Adipocyte (in vitro differentiated cells): Measurements from ENCODE around the gene PLXDC2.

Source experiments
- DNase-seq: peaks from one replicate; pipeline ENCODE4 v3.0.0-alpha.2; 2015; ENCODE audit warnings: low read depth
- H3K27me3 ChIP-seq: replicated peaks from 2 replicates; pipeline ENCODE4 v1.7.0; 2013; ENCODE audit warnings: mild to moderate bottlenecking, low read length, moderate library complexity; ENCODE audit not compliant: control insufficient read depth, insufficient read depth
- H3K36me3 ChIP-seq: 2 replicates; pipeline ENCODE4 v1.7.0; 2013; ENCODE audit warnings: low read length, mild to moderate bottlenecking, moderate library complexity; ENCODE audit not compliant: control insufficient read depth, insufficient read depth, severe bottlenecking
- H3K4me1 ChIP-seq: 2 replicates; pipeline ENCODE4 v1.7.0; 2013; ENCODE audit warnings: mild to moderate bottlenecking, low read length, moderate library complexity; ENCODE audit not compliant: control insufficient read depth, insufficient read depth
- H3K4me3 ChIP-seq: 2 replicates; pipeline ENCODE4 v1.7.0; 2013; ENCODE audit warnings: mild to moderate bottlenecking, low read length, moderate library complexity
- H3K9ac ChIP-seq: 2 replicates; pipeline ENCODE4 v1.7.0; 2013; ENCODE audit warnings: mild to moderate bottlenecking, low read length, moderate library complexity
- H3K9me3 ChIP-seq: 2 replicates; pipeline ENCODE4 v1.7.0; 2013; ENCODE audit warnings: mild to moderate bottlenecking, low read length, moderate library complexity; ENCODE audit not compliant: control insufficient read depth

Gene PLXDC2

GRCh38 chr10:20334559-20334958, 518.3 kb downstream of the PLXDC2 start:
- Histone ChIP-seq H3K9ac (no peak overlapping the region), H3K36me3 (no peaks in the 10 kb centered on the region), H3K9me3 (peaks cover 7% of the 10 kb centered on the region), H3K4me3 (no peak overlapping the region), H3K27me3 (no peaks in the 10 kb centered on the region), H3K4me1 (no peaks in the 10 kb centered on the region)
- no peak for DNase-seq
